Stimulated activated CD4-positive, alpha-beta T cell treated with anti-CD3 and anti-CD28 coated beads, Interleukin-2, amount 100 ng/mL, for 48 hours (primary cell): ENCODE measurements around the gene NPC1.
"Not testable (repeated sequence)": the region's sequence is repeated elsewhere in the genome, so short reads cannot be mapped to it uniquely, and the experiment has no call there.

Experiments used
- DNase-seq, 2 donors: peaks; one replicate each; pipeline ENCODE4 v3.0.0-alpha.2; 2020

Gene NPC1

DNA sequence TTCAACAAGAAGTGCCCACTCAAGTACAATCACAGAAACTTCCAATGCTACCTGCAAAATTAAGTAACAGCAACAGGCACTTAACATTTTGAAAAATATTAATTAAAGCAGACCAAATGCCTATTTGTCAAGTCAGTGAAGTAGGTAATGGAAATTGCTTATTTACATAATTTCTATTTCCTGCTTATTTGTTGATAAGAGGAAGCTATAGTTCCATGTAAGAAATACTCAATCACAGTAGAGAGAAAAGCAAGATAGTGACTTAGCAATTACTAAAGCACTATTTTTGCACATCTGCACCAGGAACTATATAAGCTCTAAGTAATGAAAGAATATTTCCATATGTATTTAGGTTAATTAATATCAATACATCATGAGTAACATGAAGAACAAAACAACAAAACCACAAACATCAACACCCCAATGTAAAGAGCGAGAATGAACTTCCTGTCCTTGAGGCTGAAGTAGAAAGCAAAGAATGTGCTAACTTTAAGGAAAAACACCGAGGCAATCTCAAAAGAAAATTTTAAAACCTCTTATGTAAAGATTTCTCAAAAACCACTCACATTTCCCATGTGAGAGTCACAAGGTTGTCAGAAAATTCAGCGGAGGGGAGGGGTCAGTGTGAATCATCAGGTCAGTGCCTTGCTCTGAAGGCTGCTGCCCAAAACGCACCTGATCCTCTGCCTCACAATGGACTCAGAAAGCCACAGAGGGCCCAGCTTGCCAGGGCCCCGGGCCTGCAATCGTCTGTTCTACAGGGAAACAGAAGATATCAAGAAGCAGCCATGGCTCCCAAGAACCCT lies 12.5 kb downstream of the NPC1 start:
- DNase-seq: peak in 1 of 2 donors; percentile 17

DNA sequence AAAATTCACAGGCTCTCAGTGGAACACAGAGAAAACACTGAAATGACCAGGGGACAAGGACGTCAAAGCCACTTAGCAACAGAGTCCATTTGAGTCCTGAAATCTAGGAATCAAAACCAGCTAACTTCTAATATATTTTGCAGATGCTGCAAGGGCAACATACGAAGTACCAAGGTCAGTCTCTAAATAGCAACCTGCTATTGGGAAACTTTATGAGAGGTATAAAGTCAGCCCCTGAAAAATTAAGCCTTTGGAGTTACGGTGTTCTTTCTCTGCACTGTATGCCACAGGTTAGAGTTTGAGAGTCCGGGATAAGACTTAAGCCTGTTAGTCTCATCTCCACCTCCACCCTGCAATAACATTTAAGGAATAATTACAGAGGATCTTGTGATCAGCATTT lies 13.3 kb downstream of the NPC1 start:
- DNase-seq: no peak

- no peak for DNase-seq
Observed at GRCh38 chr18:23572570-23572969, 13.7 kb downstream of the NPC1 start.

DNA sequence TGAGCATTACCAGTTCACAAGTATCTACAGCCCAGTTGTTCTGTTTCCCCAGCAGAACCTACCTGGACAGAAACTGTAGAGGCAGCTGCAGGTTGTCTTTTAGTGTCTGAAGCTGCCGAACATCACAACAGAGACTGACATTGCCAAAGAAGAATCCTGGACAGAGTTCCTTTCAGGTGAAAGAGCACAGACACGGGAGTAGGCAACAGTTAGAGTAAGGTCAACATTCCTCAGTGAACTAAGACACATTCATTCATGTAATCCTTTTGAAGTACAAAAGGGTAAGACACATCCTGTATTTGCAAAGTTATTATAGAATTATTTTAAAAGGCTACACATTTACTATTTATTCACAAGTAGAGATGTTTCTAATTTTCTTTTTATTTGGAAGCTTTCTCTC lies 14.3 kb downstream of the NPC1 start:
- no peak for DNase-seq

GRCh38 chr18:23570912-23571504 lies 15.3 kb downstream of the NPC1 start:
- no peak for DNase-seq

DNA sequence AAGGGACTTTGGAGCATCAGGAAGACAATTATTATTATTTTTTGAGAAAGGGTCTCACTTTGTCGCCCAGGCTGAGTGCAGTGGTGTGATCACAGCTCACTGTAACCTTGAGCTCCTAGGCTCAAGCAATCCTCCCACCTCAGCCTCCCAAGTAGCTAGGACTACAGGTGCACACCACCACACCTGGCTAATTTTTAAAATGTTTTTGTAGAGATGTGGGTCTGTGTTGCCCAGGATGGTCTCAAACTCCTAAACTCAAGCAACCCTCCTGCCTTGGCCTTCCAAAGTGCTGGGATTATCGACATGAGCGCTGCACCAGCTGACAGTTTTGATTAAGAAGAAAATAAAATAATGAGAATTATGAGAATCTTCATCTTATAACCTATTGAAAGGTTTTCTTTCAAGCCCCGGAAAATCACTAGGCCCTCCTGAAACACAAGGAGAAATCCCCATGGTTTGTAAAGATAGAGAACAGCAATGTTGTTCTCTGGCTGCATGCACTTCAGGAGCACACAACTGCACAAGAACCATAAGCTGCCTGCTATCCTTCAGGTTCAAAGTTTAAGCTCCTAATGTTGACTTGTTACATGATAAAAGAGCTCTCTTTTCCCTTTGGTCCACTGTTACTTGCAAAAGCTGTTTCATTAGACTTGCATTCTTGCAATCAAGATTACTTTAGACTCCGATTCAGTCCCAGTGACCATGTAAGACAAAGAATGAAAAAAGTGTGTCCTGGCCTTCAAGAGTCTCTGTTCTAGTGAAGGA lies 16.8 kb downstream of the NPC1 start:
- no peak for DNase-seq

- no peak for DNase-seq
Observed at GRCh38 chr18:23568281-23569138, 17.8 kb downstream of the NPC1 start.

DNA sequence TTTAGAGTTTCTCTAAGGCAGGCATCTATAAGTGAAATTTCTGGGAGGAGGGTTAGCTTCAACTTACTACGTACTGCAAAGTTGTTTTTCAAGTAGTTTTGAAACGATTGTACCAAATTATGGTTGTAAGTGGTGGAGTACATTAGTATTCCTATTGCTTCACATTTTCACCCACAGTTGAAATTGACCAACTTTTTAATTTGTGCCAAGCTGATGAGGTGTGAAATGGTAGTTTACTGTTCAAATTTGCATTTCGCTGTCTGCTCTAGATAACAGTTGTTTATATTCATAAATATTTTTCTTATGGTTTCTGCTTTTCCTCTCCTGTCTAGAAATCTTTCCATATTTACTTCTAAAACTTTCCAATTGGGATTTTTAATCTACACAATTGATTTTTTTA lies 18.6 kb downstream of the NPC1 start:
- no peak for DNase-seq

DNA sequence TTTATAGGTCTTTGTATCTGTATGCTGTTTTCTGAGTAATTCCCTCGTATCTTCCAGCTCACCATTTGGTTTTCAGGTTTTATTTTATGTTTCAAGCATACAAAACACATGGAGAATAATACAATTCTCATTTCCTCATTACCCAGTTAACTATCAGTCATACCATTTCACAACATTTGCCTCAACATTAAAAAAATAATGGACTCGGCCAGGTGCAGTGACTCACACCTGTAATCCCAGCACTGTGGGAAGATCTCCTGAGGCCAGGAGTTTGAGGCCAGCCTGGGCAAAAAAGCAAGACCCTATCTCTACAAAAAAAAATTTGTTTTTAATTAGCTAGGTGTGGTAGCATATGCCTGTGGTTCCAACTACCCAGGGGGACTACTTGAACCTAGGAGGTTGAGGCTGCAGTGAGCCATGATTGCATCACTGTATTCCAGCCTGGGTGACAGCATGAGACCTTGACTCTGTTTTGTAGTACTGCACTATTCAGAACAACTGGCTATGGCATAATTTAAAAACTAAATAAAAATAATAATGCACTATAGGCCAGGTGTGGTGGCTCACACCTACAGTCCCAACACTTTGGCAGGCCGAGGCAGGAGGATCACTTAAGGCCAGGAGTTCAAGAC lies 20.3 kb downstream of the NPC1 start:
- no peak for DNase-seq

DNA sequence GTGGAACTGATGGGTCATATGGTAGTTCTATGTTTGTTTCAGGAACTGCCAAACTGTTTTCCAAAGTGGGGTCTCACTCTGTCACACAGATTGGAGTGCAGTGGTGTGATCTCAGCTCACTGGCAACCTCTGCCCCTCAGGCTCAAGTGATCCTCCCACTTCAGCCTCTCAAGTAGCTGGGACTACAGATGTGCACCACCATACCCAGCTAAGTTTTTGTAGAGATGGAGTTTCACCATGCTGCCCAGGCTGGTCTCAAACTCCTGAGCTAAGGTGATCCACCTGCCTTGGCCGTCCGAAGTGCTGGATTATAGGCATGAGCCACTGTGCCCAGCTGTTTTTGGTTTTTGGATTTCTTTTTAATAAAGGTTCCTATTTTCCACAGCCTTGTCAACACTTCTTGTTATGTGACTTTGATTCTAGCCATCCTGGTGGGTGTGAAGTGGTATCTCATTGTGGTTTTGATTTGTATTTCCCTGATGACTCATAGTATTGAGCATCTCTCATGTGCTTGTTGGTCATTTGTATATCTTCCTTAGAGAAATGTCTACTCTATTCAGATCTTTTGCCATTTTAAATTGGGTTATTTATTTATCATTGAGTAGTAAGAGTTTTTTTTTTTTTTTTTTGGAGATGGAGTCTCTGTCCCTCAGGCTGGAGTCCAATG lies 22.8 kb downstream of the NPC1 start:
- DNase-seq: no peak

DNA sequence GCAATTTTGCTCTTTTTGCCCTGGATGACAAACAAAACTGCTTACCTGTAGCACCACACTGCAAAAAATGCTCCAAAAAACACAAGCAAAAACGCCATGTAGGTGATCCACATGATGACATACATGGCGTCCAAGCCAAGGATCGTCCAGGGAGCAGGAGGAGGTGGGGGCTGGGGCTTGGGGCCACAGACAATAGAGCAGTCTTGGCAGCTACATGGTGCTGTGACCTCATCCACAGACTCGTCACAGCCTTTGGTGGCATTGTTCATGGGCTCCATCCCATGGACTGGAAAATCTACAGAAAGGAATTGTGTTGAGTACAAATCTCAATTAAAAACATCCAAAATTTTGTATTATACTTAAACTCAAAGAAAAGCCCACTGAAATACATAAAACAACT lies 26.1 kb downstream of the NPC1 start:
- no peak for DNase-seq

DNA sequence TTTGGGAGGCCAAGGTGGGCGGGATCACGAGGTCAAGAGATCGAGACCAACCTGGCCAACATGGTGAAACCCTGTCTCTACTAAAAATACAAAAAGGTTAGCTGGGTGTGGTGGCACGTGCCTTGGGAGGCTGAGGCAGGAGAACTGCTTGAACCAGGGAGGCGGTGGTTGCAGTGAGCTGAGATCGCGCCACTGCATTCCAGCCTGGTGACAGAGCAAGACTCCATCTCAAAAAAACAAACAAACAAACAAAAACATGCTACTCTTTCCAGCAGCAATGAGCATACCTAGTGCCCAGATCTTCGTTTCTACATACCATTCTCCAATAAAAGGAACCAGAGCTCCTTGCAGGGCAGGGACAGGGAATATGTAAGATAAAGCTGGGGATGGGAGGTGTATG lies 28.8 kb downstream of the NPC1 start:
- DNase-seq: not testable (repeated sequence)

DNA sequence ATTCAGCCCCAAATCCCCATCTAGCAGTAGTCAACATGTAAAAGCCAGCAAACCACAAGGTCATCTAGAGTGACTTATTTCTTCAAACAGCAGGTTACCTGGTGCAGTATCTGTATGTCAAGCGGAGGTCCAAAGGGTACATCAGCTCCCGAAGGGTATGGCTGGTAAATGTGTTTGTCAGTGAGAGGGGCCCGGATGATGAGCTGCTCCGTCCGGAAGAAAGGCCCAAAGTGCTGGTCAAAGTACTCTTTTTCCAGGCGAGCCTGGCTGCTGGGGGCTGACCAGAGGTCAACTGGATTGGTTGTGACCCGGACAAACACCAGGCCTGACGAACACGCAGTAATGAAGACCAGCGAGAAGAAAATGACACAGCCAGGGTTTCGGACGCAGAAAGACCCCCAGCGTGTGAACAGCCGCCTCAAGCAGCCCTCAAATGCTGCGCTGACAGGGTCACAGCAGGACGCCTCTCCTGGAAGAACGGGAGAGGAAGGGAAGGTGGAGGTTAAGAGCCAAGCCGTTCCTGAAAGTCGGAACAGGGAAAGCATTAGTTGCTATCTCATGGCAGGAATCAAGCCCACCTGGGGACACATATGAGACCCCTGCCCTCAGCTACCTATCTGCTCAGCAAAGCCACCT lies 30.0 kb downstream of the NPC1 start:
- no peak for DNase-seq

DNA sequence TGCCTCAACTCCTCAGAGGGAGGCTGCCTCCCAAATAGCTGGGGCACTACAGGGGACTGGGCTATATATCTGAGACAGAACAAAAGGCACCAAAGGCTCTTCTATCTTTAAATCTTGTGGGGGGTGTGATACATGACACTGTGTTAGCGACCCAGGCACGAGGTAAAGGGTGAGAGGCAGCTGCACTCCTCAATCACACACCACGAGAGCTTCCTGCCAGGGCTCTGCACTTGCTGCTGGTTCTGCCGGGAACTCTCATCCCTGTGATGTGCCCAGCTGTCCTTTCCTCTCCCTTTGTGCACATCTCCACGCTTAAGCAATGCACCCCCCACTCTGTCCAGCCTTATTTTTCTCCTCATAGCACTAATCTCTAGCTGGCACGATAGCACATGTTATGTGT lies 32.4 kb downstream of the NPC1 start:
- DNase-seq: no peak

DNA sequence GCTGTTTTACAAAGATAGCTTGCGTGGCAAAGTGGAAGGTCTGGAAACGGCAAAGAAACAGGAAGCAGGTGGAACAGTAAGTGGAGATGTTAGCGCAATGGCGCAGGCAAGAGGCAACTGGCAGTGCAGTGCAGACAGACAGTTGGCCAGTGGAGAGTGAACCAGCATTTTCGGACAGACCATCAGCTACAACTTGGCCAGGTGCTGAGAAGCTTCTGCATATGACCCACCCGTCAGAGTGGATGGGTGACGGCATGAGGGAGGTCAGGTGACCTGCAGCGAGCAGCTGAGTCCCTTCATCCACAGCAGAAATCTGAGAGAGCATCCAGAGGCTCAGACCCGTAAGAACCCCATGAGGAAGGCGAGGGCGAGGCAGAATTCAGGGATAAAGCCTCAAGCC lies 33.8 kb downstream of the NPC1 start:
- no peak for DNase-seq

GRCh38 chr18:23551978-23552377 lies 34.3 kb downstream of the NPC1 start:
- no peak for DNase-seq

DNA sequence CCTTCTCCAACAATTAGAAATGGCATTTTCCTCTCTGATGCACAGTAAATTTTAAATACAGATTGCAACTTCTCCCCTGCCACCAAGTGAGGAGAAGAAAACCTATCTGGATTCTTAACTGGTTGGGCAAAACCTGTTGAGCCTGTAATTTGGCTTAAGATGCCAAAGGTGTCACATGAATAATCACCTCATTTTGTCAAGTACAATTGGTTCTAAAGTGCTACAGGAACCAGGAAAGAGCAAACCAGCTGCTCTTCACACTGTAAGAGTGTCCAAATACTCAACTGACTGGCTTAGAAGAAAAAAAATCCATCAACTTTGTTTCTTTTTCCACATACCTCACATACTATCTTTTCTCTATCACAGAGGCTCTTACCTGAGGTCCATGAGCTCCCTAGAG lies 35.4 kb downstream of the NPC1 start:
- DNase-seq: no peak

- no peak for DNase-seq
Observed at GRCh38 chr18:23548719-23549118, 37.6 kb downstream of the NPC1 start.

DNA sequence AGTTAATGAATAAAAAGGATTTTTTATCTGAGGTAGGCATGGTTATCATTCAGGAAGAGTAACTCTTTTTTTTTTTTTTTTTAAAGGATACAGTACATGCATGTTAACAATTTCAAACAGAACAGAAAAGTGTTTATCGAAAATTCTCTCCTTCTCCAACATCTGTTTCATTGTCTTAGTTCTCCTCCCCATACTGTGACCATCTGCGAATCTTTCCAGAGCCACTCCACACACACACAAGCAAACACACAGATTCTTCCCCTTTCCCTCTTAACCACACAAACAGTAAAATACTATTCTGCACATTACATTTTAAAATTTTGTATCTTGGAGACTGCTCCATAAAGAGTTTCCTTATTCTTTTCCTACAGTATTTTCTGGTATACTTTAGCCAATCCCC lies 38.0 kb downstream of the NPC1 start:
- no peak for DNase-seq

DNA sequence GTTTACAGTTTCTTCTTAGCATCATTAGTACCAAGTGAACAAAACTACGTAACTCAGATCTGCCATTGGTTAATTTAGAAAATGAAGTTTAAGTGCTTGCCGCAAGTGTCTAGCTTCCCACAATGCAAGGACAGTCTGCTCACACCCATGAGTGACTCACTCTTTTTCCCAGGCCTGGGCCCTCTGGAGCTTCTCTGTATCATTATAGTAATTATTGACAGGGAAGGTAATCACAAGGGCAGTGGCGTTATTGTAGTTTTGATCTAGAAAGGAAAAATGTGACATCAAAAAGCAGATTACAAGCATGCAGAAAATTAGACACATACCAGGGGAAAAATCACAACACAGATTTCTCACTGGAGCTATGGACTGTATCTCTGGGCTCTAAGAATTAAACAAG lies 38.5 kb downstream of the NPC1 start:
- DNase-seq: no peak

DNA sequence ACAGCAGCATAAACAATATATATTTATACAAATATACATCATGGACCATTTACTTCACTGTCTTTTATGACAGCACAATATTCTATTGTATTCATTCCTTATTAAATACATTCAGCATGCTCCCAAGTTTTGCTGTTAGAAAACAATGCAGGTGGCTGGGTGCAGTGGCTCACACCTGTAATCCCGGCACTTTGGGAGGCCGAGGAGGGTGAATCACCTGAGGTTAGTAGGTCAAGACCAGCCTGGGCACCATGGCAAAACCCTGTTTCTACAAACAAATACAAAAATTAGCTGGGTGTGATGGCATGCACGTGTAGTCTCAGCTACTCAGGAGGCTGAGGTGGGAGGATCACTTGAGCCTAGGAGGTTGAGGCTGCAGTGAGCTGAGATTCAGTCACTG lies 39.0 kb downstream of the NPC1 start:
- no peak for DNase-seq
